Measurements from ENCODE around the gene PPL. TPM values are rescaled to one million over a fixed set of nuclear protein-coding genes. Genes with fewer than 3 reads are reported as not detected.

PPL gene
- total and polyA plus RNA-seq, 7 experiments from 2014 or later = 0.15 to 0.47 TPM; not detected in 5

- Mint-ChIP-seq H3K4me3 (no peak overlapping the region), H3K9me3 (no peaks in the 10 kb centered on the region), H3K36me3 (no peaks in the 10 kb centered on the region), H3K27ac (no peak overlapping the region), H3K27me3 (no peaks in the 10 kb centered on the region), H3K4me1 (no peaks in the 10 kb centered on the region)
- no peaks in the 10 kb centered on the region for H3K9me3 ChIP-seq (ENCODE audit: control insufficient read depth in 2 of 3, low read length in 3 of 3)
- POLR2A ChIA-PET = no interaction called here
- H3K27me3 ChIP-seq (ENCODE audit: control insufficient read depth in 2 of 2, insufficient read depth in 2 of 2, low read length in 2 of 2) = no peaks in the 10 kb centered on the region
- CTCF ChIA-PET = no interaction called here
- no peaks in the 10 kb centered on the region for H3K36me3 ChIP-seq (ENCODE audit: control insufficient read depth in 2 of 3, insufficient read depth in 3 of 3, low read length in 3 of 3)
- intact Hi-C loops (cut with micrococcal nuclease) = no loop called here
- H3K27ac ChIP-seq (ENCODE audit: low read depth, low read length) = no peak overlapping the region
- no peak for DNase-seq
- no peak overlapping the region for H3K4me3 ChIP-seq (ENCODE audit: low read length)
- no peaks in the 10 kb centered on the region for H3K4me1 ChIP-seq (ENCODE audit: control insufficient read depth in 2 of 2, insufficient read depth in 2 of 2, low read length in 2 of 2)
- ATAC-seq = no peak
These were observed 23.0 kb downstream of the PPL start for GRCh38 chr16:4913774-4914525.

GRCh38 chr16:4913130-4913773 lies 23.7 kb downstream of the PPL start:
- ATAC-seq (no peak), DNase-seq (no peak)
- POLR2A ChIA-PET = no interaction called here
- Mint-ChIP-seq H3K27ac (no peak overlapping the region), H3K36me3 (no peaks in the 10 kb centered on the region), H3K4me1 (no peaks in the 10 kb centered on the region), H3K27me3 (no peaks in the 10 kb centered on the region), H3K9me3 (no peaks in the 10 kb centered on the region), H3K4me3 (no peak overlapping the region)
- H3K4me1 ChIP-seq (ENCODE audit: control insufficient read depth in 2 of 2, insufficient read depth in 2 of 2, low read length in 2 of 2) = no peaks in the 10 kb centered on the region
- intact Hi-C loops (cut with micrococcal nuclease) = no loop called here
- no peak overlapping the region for H3K27ac ChIP-seq (ENCODE audit: low read depth, low read length)
- no peaks in the 10 kb centered on the region for H3K36me3 ChIP-seq (ENCODE audit: control insufficient read depth in 2 of 3, insufficient read depth in 3 of 3, low read length in 3 of 3)
- H3K27me3 ChIP-seq (ENCODE audit: control insufficient read depth in 2 of 2, insufficient read depth in 2 of 2, low read length in 2 of 2) = no peaks in the 10 kb centered on the region
- H3K4me3 ChIP-seq (ENCODE audit: low read length) = no peak overlapping the region
- no peaks in the 10 kb centered on the region for H3K9me3 ChIP-seq (ENCODE audit: control insufficient read depth in 2 of 3, low read length in 3 of 3)
- CTCF ChIA-PET = no interaction called here

- H3K27ac ChIP-seq (ENCODE audit: low read depth, low read length) = no peak overlapping the region
- H3K27me3 Mint-ChIP-seq = peaks cover 0 to 3% (median 0%) of the 10 kb centered on the region in 5 donors
- ATAC-seq (no peak), DNase-seq (no peak)
- no peaks in the 10 kb centered on the region for H3K4me1 ChIP-seq (ENCODE audit: control insufficient read depth in 2 of 2, insufficient read depth in 2 of 2, low read length in 2 of 2)
- ChIA-PET CTCF (no interaction called here), POLR2A (no interaction called here)
- H3K4me3 Mint-ChIP-seq = no peak overlapping the region
- no peak overlapping the region for H3K4me3 ChIP-seq (ENCODE audit: low read length)
- no peaks in the 10 kb centered on the region for H3K4me1 Mint-ChIP-seq
- no peak overlapping the region for H3K27ac Mint-ChIP-seq
- no peaks in the 10 kb centered on the region for H3K36me3 Mint-ChIP-seq
- intact Hi-C loops (cut with micrococcal nuclease) = no loop called here
- no peaks in the 10 kb centered on the region for H3K36me3 ChIP-seq (ENCODE audit: control insufficient read depth in 2 of 3, insufficient read depth in 3 of 3, low read length in 3 of 3)
- no peaks in the 10 kb centered on the region for H3K27me3 ChIP-seq (ENCODE audit: control insufficient read depth in 2 of 2, insufficient read depth in 2 of 2, low read length in 2 of 2)
- no peaks in the 10 kb centered on the region for H3K9me3 Mint-ChIP-seq
- no peaks in the 10 kb centered on the region for H3K9me3 ChIP-seq (ENCODE audit: control insufficient read depth in 2 of 3, low read length in 3 of 3)
These were observed 25.0 kb downstream of the PPL start for GRCh38 chr16:4911970-4912386.

- Mint-ChIP-seq H3K9me3 (no peaks in the 10 kb centered on the region), H3K27me3 (peaks cover 0 to 8% (median 0%) of the 10 kb centered on the region in 5 donors), H3K4me1 (no peaks in the 10 kb centered on the region), H3K36me3 (no peaks in the 10 kb centered on the region), H3K4me3 (no peak overlapping the region), H3K27ac (no peak overlapping the region)
- no peak for DNase-seq
- ATAC-seq = no peak
- ChIA-PET CTCF (no interaction called here), POLR2A (no interaction called here)
- H3K27me3 ChIP-seq (ENCODE audit: control insufficient read depth in 2 of 2, insufficient read depth in 2 of 2, low read length in 2 of 2) = no peaks in the 10 kb centered on the region
- no peaks in the 10 kb centered on the region for H3K9me3 ChIP-seq (ENCODE audit: control insufficient read depth in 2 of 3, low read length in 3 of 3)
- no peaks in the 10 kb centered on the region for H3K4me1 ChIP-seq (ENCODE audit: control insufficient read depth in 2 of 2, insufficient read depth in 2 of 2, low read length in 2 of 2)
- no peak overlapping the region for H3K27ac ChIP-seq (ENCODE audit: low read depth, low read length)
- H3K36me3 ChIP-seq (ENCODE audit: control insufficient read depth in 2 of 3, insufficient read depth in 3 of 3, low read length in 3 of 3) = no peaks in the 10 kb centered on the region
- intact Hi-C loops (cut with micrococcal nuclease) = no loop called here
- no peak overlapping the region for H3K4me3 ChIP-seq (ENCODE audit: low read length)
These were observed 26.1 kb downstream of the PPL start for GRCh38 chr16:4910828-4911227.

GRCh38 chr16:4909825-4910224 lies 27.1 kb downstream of the PPL start:
- H3K9me3 ChIP-seq (ENCODE audit: control insufficient read depth in 2 of 3, low read length in 3 of 3) = no peaks in the 10 kb centered on the region
- H3K4me1 ChIP-seq (ENCODE audit: control insufficient read depth in 2 of 2, insufficient read depth in 2 of 2, low read length in 2 of 2) = no peaks in the 10 kb centered on the region
- H3K36me3 Mint-ChIP-seq = no peaks in the 10 kb centered on the region
- DNase-seq = no peak
- no peaks in the 10 kb centered on the region for H3K9me3 Mint-ChIP-seq
- H3K27ac ChIP-seq (ENCODE audit: low read depth, low read length) = no peak overlapping the region
- no peak overlapping the region for H3K27ac Mint-ChIP-seq
- peaks cover 0 to 15% (median 7%) of the 10 kb centered on the region in 5 donors for H3K27me3 Mint-ChIP-seq
- H3K36me3 ChIP-seq (ENCODE audit: control insufficient read depth in 2 of 3, insufficient read depth in 3 of 3, low read length in 3 of 3) = no peaks in the 10 kb centered on the region
- intact Hi-C loops (cut with micrococcal nuclease) = no loop called here
- H3K4me3 ChIP-seq (ENCODE audit: low read length) = no peak overlapping the region
- H3K4me1 Mint-ChIP-seq = no peaks in the 10 kb centered on the region
- no peaks in the 10 kb centered on the region for H3K27me3 ChIP-seq (ENCODE audit: control insufficient read depth in 2 of 2, insufficient read depth in 2 of 2, low read length in 2 of 2)
- ChIA-PET POLR2A (no interaction called here), CTCF (no interaction called here)
- H3K4me3 Mint-ChIP-seq = no peak overlapping the region
- ATAC-seq = no peak

GRCh38 chr16:4908854-4909401 lies 28.0 kb downstream of the PPL start:
- DNase-seq = no peak
- CTCF ChIA-PET = no interaction called here
- POLR2A ChIA-PET = no interaction called here

More at GRCh38 chr16:4908854-4909401, 28.0 kb downstream of the PPL start:
- Mint-ChIP-seq H3K4me1 (no peaks in the 10 kb centered on the region), H3K36me3 (no peaks in the 10 kb centered on the region), H3K4me3 (no peak overlapping the region), H3K27ac (no peak overlapping the region), H3K9me3 (no peaks in the 10 kb centered on the region), H3K27me3 (peaks cover 7 to 16% (median 15%) of the 10 kb centered on the region in 5 donors)
- no peaks in the 10 kb centered on the region for H3K4me1 ChIP-seq (ENCODE audit: control insufficient read depth in 2 of 2, insufficient read depth in 2 of 2, low read length in 2 of 2)
- intact Hi-C loops (cut with micrococcal nuclease) = no loop called here
- no peaks in the 10 kb centered on the region for H3K27me3 ChIP-seq (ENCODE audit: control insufficient read depth in 2 of 2, insufficient read depth in 2 of 2, low read length in 2 of 2)
- no peak overlapping the region for H3K27ac ChIP-seq (ENCODE audit: low read depth, low read length)
- no peaks in the 10 kb centered on the region for H3K36me3 ChIP-seq (ENCODE audit: control insufficient read depth in 2 of 3, insufficient read depth in 3 of 3, low read length in 3 of 3)
- no peaks in the 10 kb centered on the region for H3K9me3 ChIP-seq (ENCODE audit: control insufficient read depth in 2 of 3, low read length in 3 of 3)
- H3K4me3 ChIP-seq (ENCODE audit: low read length) = no peak overlapping the region
- no peak for ATAC-seq
